ENCODE results near the gene CAV3. TPM values are rescaled to one million over a fixed set of nuclear protein-coding genes. Genes with fewer than 3 reads are reported as not detected.
A peak's percentile ranks its signal among the peaks of the same experiment; 100 is the strongest.

CAV3 gene
- total RNA-seq, 1 experiment from 2014 or later: not detected

DNA sequence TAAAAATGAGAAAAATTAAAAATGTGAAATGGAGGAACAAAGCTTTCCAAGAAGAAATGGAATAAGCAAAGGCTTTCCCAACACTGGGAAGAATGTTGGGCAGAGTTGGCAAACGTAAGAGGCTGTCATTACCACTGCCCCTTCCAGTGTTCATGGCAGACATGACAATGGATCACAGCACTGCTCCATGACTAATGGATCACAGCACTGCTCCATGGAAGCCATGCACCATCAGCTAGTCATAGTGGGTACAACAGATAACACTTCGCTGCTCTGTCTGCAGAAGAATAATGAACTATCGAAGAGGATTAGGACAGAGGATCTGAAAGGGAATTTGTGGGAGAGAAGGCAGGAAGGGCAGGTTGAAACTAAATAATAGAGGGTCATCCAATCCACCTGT lies 5.0 kb downstream of the CAV3 start:
- no TSS peak for BruUV-seq (replicated peaks)
- CTCF ChIA-PET: no interaction called here

DNA sequence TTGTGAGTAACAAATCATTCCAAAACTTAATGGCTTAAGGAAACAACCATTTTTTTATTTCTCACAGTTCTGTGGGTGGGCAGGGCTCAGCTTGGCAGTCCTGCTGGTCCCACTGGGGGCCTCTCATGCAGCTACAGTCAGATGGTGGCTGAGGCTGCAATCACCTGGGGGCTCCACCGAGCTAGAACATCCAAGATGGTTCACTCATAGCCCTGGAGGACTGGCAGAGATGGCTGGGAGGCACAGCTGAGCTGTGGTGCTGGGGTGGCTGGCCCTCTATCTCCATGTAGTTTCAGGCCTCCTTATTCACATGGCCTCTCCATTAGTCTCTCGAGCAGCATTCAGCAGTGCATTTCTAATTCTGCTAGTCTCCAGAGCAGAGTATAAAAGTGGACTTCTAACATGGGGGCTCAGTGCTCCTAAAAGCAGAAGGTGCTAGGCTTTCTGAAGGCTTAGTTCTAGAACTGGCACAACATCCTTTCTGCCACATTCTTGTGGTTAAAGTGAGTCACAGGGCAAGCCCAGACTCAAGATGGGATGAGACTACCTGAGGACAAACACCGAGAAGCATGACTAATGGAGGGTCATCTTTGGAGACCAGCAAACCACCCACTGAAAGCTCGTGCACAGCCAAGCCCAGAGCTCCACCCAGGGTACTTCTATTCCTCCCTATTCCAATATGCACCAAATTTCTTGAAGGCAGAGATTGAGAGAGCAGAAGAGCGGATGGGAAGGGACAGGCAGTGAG lies 6.3 kb downstream of the CAV3 start:
- H3K9ac ChIP-seq (ENCODE audit: low read length): peak overlapping the region; percentile 19; the same call in 1 of the 2 replicates
- H4K20me1 ChIP-seq (ENCODE audit: insufficient read depth): no peaks in the 10 kb centered on the region
- RAD21 ChIA-PET (ENCODE audit: low non-redundant PET in 1 of 2, low total read pairs in 2 of 2, uncharacterized antibody in 2 of 2, unreplicated experiment in 2 of 2): no interaction called here
- peak overlapping the region; percentile 65 for H3K27ac ChIP-seq (ENCODE audit: low read depth, low read length)
- POLR2A ChIA-PET: interaction anchor here (1.3 kb wide), 1 partner anchor 9 kb away, joined by 3 read pairs; no protein-coding TSS in a partner anchor
- intact Hi-C loops (cut with micrococcal nuclease): no loop called here
- no peaks in the 10 kb centered on the region for H3K79me2 ChIP-seq (ENCODE audit: insufficient read depth, low read length)
- no peaks in the 10 kb centered on the region for H3K27me3 ChIP-seq (ENCODE audit: insufficient read depth, low read length)
- ATAC-seq (peak; percentile 82), DNase-seq (ENCODE audit: low read depth, low spot score) (peak; percentile 85)
- peaks cover 41 to 75% of the 10 kb centered on the region in 2 experiments for H3K4me1 ChIP-seq (ENCODE audit: control insufficient read depth in 1 of 2, insufficient read depth in 2 of 2, low read length in 2 of 2)
- H2AFZ ChIP-seq (ENCODE audit: low read depth, low read length, poor library complexity, severe bottlenecking): no peak overlapping the region
- no peaks in the 10 kb centered on the region for H3K36me3 ChIP-seq (ENCODE audit: control insufficient read depth in 1 of 2, insufficient read depth in 2 of 2, low read length in 2 of 2)
- no peaks in the 10 kb centered on the region for H3K9me3 ChIP-seq (ENCODE audit: control insufficient read depth in 1 of 2, insufficient read depth in 1 of 2, low read depth in 1 of 2, low read length in 2 of 2)
- no TSS peak for BruUV-seq (replicated peaks)
- H3K9me2 ChIP-seq (ENCODE audit: insufficient read depth): no peaks in the 10 kb centered on the region
- CTCF ChIA-PET: interaction anchor here (0.9 to 3.0 kb wide), 4 partner anchors 15 to 104 kb away, joined by 3 to 10 read pairs (median 3); partner anchors contain the start of gene OXTR
- peak overlapping the region in 1 of 2 experiments; percentile 52; a peak in 2 of 4 replicates for H3K4me3 ChIP-seq (replicated peaks in 1 of 2; ENCODE audit: low read depth in 1 of 2, low read length in 2 of 2)
- H3K4me2 ChIP-seq (ENCODE audit: low read length): peak overlapping the region; percentile 80
- TF ChIP-seq, protein P1, sequence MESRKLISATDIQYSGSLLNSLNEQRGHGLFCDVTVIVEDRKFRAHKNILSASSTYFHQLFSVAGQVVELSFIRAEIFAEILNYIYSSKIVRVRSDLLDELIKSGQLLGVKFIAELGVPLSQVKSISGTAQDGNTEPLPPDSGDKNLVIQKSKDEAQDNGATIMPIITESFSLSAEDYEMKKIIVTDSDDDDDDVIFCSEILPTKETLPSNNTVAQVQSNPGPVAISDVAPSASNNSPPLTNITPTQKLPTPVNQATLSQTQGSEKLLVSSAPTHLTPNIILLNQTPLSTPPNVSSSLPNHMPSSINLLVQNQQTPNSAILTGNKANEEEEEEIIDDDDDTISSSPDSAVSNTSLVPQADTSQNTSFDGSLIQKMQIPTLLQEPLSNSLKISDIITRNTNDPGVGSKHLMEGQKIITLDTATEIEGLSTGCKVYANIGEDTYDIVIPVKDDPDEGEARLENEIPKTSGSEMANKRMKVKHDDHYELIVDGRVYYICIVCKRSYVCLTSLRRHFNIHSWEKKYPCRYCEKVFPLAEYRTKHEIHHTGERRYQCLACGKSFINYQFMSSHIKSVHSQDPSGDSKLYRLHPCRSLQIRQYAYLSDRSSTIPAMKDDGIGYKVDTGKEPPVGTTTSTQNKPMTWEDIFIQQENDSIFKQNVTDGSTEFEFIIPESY (IDR thresholded peaks at IDR 0.05; ENCODE audit: extremely low read depth, insufficient replicate concordance, low read length): no peak
- TF ChIP-seq, protein P2, sequence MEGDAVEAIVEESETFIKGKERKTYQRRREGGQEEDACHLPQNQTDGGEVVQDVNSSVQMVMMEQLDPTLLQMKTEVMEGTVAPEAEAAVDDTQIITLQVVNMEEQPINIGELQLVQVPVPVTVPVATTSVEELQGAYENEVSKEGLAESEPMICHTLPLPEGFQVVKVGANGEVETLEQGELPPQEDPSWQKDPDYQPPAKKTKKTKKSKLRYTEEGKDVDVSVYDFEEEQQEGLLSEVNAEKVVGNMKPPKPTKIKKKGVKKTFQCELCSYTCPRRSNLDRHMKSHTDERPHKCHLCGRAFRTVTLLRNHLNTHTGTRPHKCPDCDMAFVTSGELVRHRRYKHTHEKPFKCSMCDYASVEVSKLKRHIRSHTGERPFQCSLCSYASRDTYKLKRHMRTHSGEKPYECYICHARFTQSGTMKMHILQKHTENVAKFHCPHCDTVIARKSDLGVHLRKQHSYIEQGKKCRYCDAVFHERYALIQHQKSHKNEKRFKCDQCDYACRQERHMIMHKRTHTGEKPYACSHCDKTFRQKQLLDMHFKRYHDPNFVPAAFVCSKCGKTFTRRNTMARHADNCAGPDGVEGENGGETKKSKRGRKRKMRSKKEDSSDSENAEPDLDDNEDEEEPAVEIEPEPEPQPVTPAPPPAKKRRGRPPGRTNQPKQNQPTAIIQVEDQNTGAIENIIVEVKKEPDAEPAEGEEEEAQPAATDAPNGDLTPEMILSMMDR (IDR thresholded peaks at IDR 0.05 in 2 of 3, conservative IDR thresholded peaks at IDR 0.05 in 1 of 3; ENCODE audit: borderline replicate concordance in 1 of 3, insufficient read depth in 1 of 3, low read depth in 2 of 3, low read length in 2 of 3): no peak
- TF ChIP-seq YY1 (IDR thresholded peaks at IDR 0.05; ENCODE audit: extremely low read depth, insufficient replicate concordance, low read depth, low read length) (peak; percentile 60), EZH2 (IDR thresholded peaks at IDR 0.05) (no peak), SRF (IDR thresholded peaks at IDR 0.05; ENCODE audit: low read depth) (peak; percentile 52; the same call in 1 of the 2 replicates), CEBPB (IDR thresholded peaks at IDR 0.05; ENCODE audit: low read depth) (peak; percentile 36), EZH2phosphoT487 (IDR thresholded peaks at IDR 0.05; ENCODE audit: borderline replicate concordance) (no peak)

More for the DNA sequence above, 5.0 kb downstream of the CAV3 start:
- POLR2A ChIA-PET: no interaction called here
- Histone ChIP-seq H3K4me1 (ENCODE audit: control insufficient read depth in 1 of 2, insufficient read depth in 2 of 2, low read length in 2 of 2) (peaks cover 41 to 80% of the 10 kb centered on the region in 2 experiments), H3K79me2 (ENCODE audit: insufficient read depth, low read length) (no peaks in the 10 kb centered on the region), H3K4me3 (replicated peaks in 1 of 2; ENCODE audit: low read depth in 1 of 2, low read length in 2 of 2) (no peak overlapping the region), H2AFZ (ENCODE audit: low read depth, low read length, poor library complexity, severe bottlenecking) (no peak overlapping the region), H3K9me3 (ENCODE audit: control insufficient read depth in 1 of 2, insufficient read depth in 1 of 2, low read depth in 1 of 2, low read length in 2 of 2) (no peaks in the 10 kb centered on the region), H3K36me3 (ENCODE audit: control insufficient read depth in 1 of 2, insufficient read depth in 2 of 2, low read length in 2 of 2) (no peaks in the 10 kb centered on the region), H3K27ac (ENCODE audit: low read depth, low read length) (no peak overlapping the region), H3K27me3 (ENCODE audit: insufficient read depth, low read length) (no peaks in the 10 kb centered on the region), H3K4me2 (ENCODE audit: low read length) (no peak overlapping the region), H4K20me1 (ENCODE audit: insufficient read depth) (no peaks in the 10 kb centered on the region), H3K9ac (ENCODE audit: low read length) (no peak overlapping the region), H3K9me2 (ENCODE audit: insufficient read depth) (no peaks in the 10 kb centered on the region)
- DNase-seq (ENCODE audit: low read depth, low spot score): no peak
- RAD21 ChIA-PET (ENCODE audit: low non-redundant PET in 1 of 2, low total read pairs in 2 of 2, uncharacterized antibody in 2 of 2, unreplicated experiment in 2 of 2): no interaction called here
- intact Hi-C loops (cut with micrococcal nuclease): no loop called here
- no peak for ATAC-seq
- TF ChIP-seq SRF (IDR thresholded peaks at IDR 0.05; ENCODE audit: low read depth) (no peak), SP1 (IDR thresholded peaks at IDR 0.05; ENCODE audit: low read depth) (no peak), YY1 (IDR thresholded peaks at IDR 0.05; ENCODE audit: extremely low read depth, insufficient replicate concordance, low read depth, low read length) (no peak), FOSL1 (IDR thresholded peaks at IDR 0.05; ENCODE audit: low read depth) (no peak), CEBPB (IDR thresholded peaks at IDR 0.05; ENCODE audit: low read depth) (no peak)
